ENCODE data around the gene TMEM259.

DNA sequence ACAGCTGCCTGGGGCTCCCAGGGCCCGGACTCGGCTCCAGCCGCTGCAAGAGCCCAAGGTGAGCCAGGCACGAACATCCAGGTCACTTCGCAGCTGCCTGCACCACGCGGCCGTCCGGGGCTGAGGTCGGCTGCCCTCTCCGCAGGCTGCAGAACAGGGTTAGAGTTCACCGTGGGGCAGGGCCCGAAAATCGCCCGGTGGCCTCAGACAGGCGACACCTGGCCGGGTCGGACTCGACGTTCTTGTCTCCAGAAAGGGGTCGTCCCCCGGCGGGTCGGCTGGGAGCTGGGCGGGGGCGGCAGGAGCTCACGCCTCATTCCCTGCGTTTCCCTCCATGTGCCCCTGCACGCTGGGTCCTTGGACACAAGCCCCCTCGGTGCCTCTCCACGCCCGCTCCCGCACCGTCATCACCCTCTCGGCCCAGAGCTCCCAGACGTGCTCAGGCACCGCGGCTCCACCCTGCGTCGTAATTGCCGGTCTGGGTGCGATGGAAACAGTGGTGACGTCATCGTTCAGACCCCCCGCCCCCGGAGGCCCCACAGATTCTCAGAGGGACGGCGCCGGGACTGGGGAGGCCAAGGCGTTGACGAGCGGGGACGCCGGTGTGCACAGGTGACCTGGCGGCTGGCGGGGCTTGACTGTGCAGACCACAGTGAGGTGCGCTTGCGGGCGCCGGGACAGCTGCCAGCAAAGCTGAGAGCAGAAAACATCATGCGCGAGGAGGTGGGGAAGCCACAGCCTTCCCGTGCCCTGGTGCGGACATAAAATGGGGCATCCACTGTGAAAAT, 24.7 kb downstream of the TMEM259 start:
- no peak for TF ChIP-seq CTCF (IDR thresholded peaks at IDR 0.05; ENCODE audit: extremely low read depth in 1 of 2, insufficient read depth in 1 of 2, low read depth in 1 of 2, low read length in 2 of 2)
- peak; percentile 72 for TF ChIP-seq EZH2 (IDR thresholded peaks at IDR 0.05; ENCODE audit: borderline replicate concordance, low read depth, low read length, severe bottlenecking)
- no peak for TF ChIP-seq MYC (IDR thresholded peaks at IDR 0.05; ENCODE audit: low read depth, low read length)
- TF ChIP-seq JUN (IDR thresholded peaks at IDR 0.05; ENCODE audit: borderline replicate concordance, insufficient read depth, insufficient read length, low read depth): peak; percentile 41
- no peak for TF ChIP-seq POLR2A (IDR thresholded peaks at IDR 0.05; ENCODE audit: low read depth, low read length)
- no peak for TF ChIP-seq POLR2AphosphoS5 (IDR thresholded peaks at IDR 0.05; ENCODE audit: insufficient read depth, low read depth, low read length)
- no peak for TF ChIP-seq FOS (IDR thresholded peaks at IDR 0.05; ENCODE audit: borderline replicate concordance, insufficient read depth, low read length)
- TF ChIP-seq, protein P1, sequence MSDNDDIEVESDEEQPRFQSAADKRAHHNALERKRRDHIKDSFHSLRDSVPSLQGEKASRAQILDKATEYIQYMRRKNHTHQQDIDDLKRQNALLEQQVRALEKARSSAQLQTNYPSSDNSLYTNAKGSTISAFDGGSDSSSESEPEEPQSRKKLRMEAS (IDR thresholded peaks at IDR 0.05; ENCODE audit: insufficient read depth, insufficient read length): no peak
